Measurements from ENCODE around the gene SEM1.
"Not testable (repeated sequence)": the region's sequence is repeated elsewhere in the genome, so short reads cannot be mapped to it uniquely, and the experiment has no call there.

SEM1 gene

GRCh38 chr7:96707901-96708774 lies 1.5 kb downstream of the SEM1 start:
- DNase-seq (ENCODE audit: low spot score): no peak
- TF ChIP-seq CTCF (IDR thresholded peaks at IDR 0.05; ENCODE audit: extremely low read depth, insufficient read depth, missing control alignments): no peak
- in situ Hi-C loops (cut with MboI; ENCODE audit: low pct_unique_long_range_greater_than_20kb, low sequenced_read_pairs, unreplicated experiment): no loop called here

- no peak for TF ChIP-seq CTCF (IDR thresholded peaks at IDR 0.05; ENCODE audit: extremely low read depth, insufficient read depth, missing control alignments)
- in situ Hi-C loops (cut with MboI; ENCODE audit: low pct_unique_long_range_greater_than_20kb, low sequenced_read_pairs, unreplicated experiment): no loop called here
- DNase-seq (ENCODE audit: low spot score): no peak
These were observed 8.4 kb downstream of the SEM1 start for GRCh38 chr7:96701258-96701657.

GRCh38 chr7:96700516-96700915 lies 9.1 kb downstream of the SEM1 start:
- in situ Hi-C loops (cut with MboI; ENCODE audit: low pct_unique_long_range_greater_than_20kb, low sequenced_read_pairs, unreplicated experiment): no loop called here

GRCh38 chr7:96699219-96699871 lies 10.3 kb downstream of the SEM1 start:
- no peak for TF ChIP-seq CTCF (IDR thresholded peaks at IDR 0.05; ENCODE audit: extremely low read depth, insufficient read depth, missing control alignments)
- no peak for DNase-seq (ENCODE audit: low spot score)
- in situ Hi-C loops (cut with MboI; ENCODE audit: low pct_unique_long_range_greater_than_20kb, low sequenced_read_pairs, unreplicated experiment): no loop called here

More at GRCh38 chr7:96700516-96700915, 9.1 kb downstream of the SEM1 start:
- DNase-seq (ENCODE audit: low spot score): no peak
- no peak for TF ChIP-seq CTCF (IDR thresholded peaks at IDR 0.05; ENCODE audit: extremely low read depth, insufficient read depth, missing control alignments)

- in situ Hi-C loops (cut with MboI; ENCODE audit: low pct_unique_long_range_greater_than_20kb, low sequenced_read_pairs, unreplicated experiment); DNase-seq (ENCODE audit: low spot score): not testable (repeated sequence)
These were observed 11.2 kb downstream of the SEM1 start for GRCh38 chr7:96698449-96698848.

GRCh38 chr7:96697822-96698221 lies 11.8 kb downstream of the SEM1 start:
- TF ChIP-seq CTCF (IDR thresholded peaks at IDR 0.05; ENCODE audit: extremely low read depth, insufficient read depth, missing control alignments): no peak
- in situ Hi-C loops (cut with MboI; ENCODE audit: low pct_unique_long_range_greater_than_20kb, low sequenced_read_pairs, unreplicated experiment): no loop called here
- DNase-seq (ENCODE audit: low spot score): no peak

GRCh38 chr7:96695581-96695980 lies 14.1 kb downstream of the SEM1 start:
- no peak for DNase-seq (ENCODE audit: low spot score)
- in situ Hi-C loops (cut with MboI; ENCODE audit: low pct_unique_long_range_greater_than_20kb, low sequenced_read_pairs, unreplicated experiment): no loop called here
- no peak for TF ChIP-seq CTCF (IDR thresholded peaks at IDR 0.05; ENCODE audit: extremely low read depth, insufficient read depth, missing control alignments)

All from GM13977 (cell line).